ENCODE data around the gene LKAAEAR1. TPM values are rescaled to one million over a fixed set of nuclear protein-coding genes. Genes with fewer than 3 reads are reported as not detected.
A peak's percentile ranks its signal among the peaks of the same experiment; 100 is the strongest.

Gene LKAAEAR1
- total and polyA plus RNA-seq, 2 experiments from 2014 or later = 1.8 TPM; not detected in 1

- H3K4me2 ChIP-seq = peak overlapping the region; percentile 76
- Mint-ChIP-seq H3K9me3 (no peaks in the 10 kb centered on the region), H3K27me3 (ENCODE audit: insufficient read depth, low read depth, poor library complexity) (peaks cover 70% of the 10 kb centered on the region), H3K36me3 (ENCODE audit: low read depth) (no peaks in the 10 kb centered on the region; the same call in 2 of the 3 replicates), H3K4me3 (no peak overlapping the region), H3K4me1 (peaks cover 20% of the 10 kb centered on the region), H3K27ac (no peak overlapping the region)
- peak; percentile 20 for ATAC-seq
- peak overlapping the region; percentile 95; the same call in 1 of the 2 replicates for H2AFZ ChIP-seq
- peak overlapping the region; percentile 53 for H3K4me3 ChIP-seq
- H3K79me2 ChIP-seq (replicated peaks; ENCODE audit: insufficient read depth) = no peaks in the 10 kb centered on the region
- H3K4me1 ChIP-seq (ENCODE audit: insufficient read depth) = peaks cover 13% of the 10 kb centered on the region
- no peaks in the 10 kb centered on the region for H4K20me1 ChIP-seq (replicated peaks; ENCODE audit: insufficient read depth)
- no peaks in the 10 kb centered on the region for H3K36me3 ChIP-seq (ENCODE audit: insufficient read depth)
- H3K27ac ChIP-seq (ENCODE audit: low read depth) = no peak overlapping the region
- H3K9me2 ChIP-seq (ENCODE audit: insufficient read depth) = no peaks in the 10 kb centered on the region
- peak; percentile 58 for DNase-seq (ENCODE audit: low spot score)
- TF ChIP-seq ZNF114 (CRISPR knock-in tag; IDR thresholded peaks at IDR 0.05) = no peak
- no peak for TF ChIP-seq ZNF462 (CRISPR knock-in tag; IDR thresholded peaks at IDR 0.05)
- TF ChIP-seq NANOG (IDR thresholded peaks at IDR 0.05; ENCODE audit: borderline replicate concordance) = no peak
- TF ChIP-seq ZNF331 (CRISPR knock-in tag; IDR thresholded peaks at IDR 0.05; ENCODE audit: low read depth) = no peak
- TF ChIP-seq EZH2 (IDR thresholded peaks at IDR 0.05; ENCODE audit: low read depth, unreplicated experiment) = peak; percentile 48
- TF ChIP-seq STAT1 (IDR thresholded peaks at IDR 0.05; ENCODE audit: unreplicated experiment) = no peak
- TF ChIP-seq REST (IDR thresholded peaks at IDR 0.05; ENCODE audit: unreplicated experiment) = no peak
- 0 out of 2 replicates have a peak, but pooled peaks cover 10% of the 10 kb centered on the region for H3F3A ChIP-seq (replicated peaks; ENCODE audit: low read depth)
- H3K27me3 ChIP-seq (ENCODE audit: insufficient read depth) = peaks cover 69% of the 10 kb centered on the region
Measured at GRCh38 chr20:64048402-64049044, 35.7 kb downstream of the LKAAEAR1 start.
